Pancreas (tissue), 10 donors: ENCODE results near the gene PARP1. TPM values are rescaled to one million over a fixed set of nuclear protein-coding genes. Genes with fewer than 3 reads are reported as not detected.

Experiments used
- ATAC-seq, 4 donors: fragments of 200-7000 bp; cut with Tn5 transposase; one replicate each; pipeline versions ENCODE4 v1.8.0 to v1.9.1; 2020; ENCODE audit warnings: mild to moderate bottlenecking in 4 of 4, moderate library complexity in 4 of 4
- DNase-seq, 6 donors: peaks; one replicate each; pipeline ENCODE4 v3.0.0-alpha.2; 2020
- FAIRE-seq: peaks from 2 replicates; lab custom pipeline; 2012; peaks lifted over from hg19 to GRCh38; lab: Jason Lieb, UNC
- H3K27ac ChIP-seq, 4 donors: fragments of 200-600 bp; sonication (generic); 1 replicate in 3 of 4; 2 replicates in 1 of 4; pipeline versions ENCODE4 v1.5.0 to v1.8.0; 2020
- H3K27me3 ChIP-seq, 4 donors: fragments of 200-600 bp; one replicate each; pipeline ENCODE4 v1.8.0; 2021
- H3K36me3 ChIP-seq, 3 donors: fragments of 200-600 bp; sonication (generic) in 1 of 3; one replicate each; pipeline versions ENCODE4 v1.5.0 to v1.8.0; 2020 to 2021
- H3K4me1 ChIP-seq, 3 donors: fragments of 200-600 bp; one replicate each; pipeline ENCODE4 v1.8.0; 2021
- H3K4me3 ChIP-seq, 4 donors: fragments of 200-600 bp; sonication (generic) in 2 of 4; one replicate each; pipeline versions ENCODE4 v1.5.0 to v1.8.0; 2020 to 2021
- H3K9me3 ChIP-seq, 4 donors: fragments of 200-600 bp; one replicate each; pipeline ENCODE4 v1.8.0; 2021
- WGBS, 2 donors: extraction: QIAGEN DNeasy Blood & Tissue Kit; methylation state at CpG; one replicate each; pipeline ENCODE4 v1.1.7; 2013; 5-methylcytosine and 5-hydroxymethylcytosine counted together
- intact Hi-C, 3 donors: fragments of 100-400 bp; cut with DNase I; formaldehyde crosslinking; loops; one replicate each; pipeline versions ENCODE4 v1.11.1 to v1.14.2; 2022
- polyA plus RNA-seq, 2 donors: library from polyadenylated mRNA; stranded (reverse); fragments of 200-250 nt; gene quantifications; one replicate each; pipeline ENCODE4 v1.2.3, GENCODE V29; 2013
- total RNA-seq, 6 donors: library from RNA; stranded (reverse); fragmentation: NEBNext Ultra II Directional in 4 of 6; extraction: Animal tissue kit (Norgen Biotek cat#: 25700) in 4 of 6; gene quantifications; one replicate each; pipeline versions ENCODE4 v1.2.1 to v1.2.4, GENCODE V29; 2021 to 2023
- TF ChIP-seq, protein P1 (sequence below), 4 donors: fragments of 200-600 bp; sonication (generic) in 3 of 4; IDR thresholded peaks; one replicate each; pipeline versions ENCODE4 v1.5.0 to v1.8.0; 2021; ENCODE audit warnings: antibody characterized with exemption in 4 of 4
- donor health status: healthy with polysubstance abuse.
- donor health status: DM: no; HTN: no; CAD: no; lungs with moderate emphysema.
- donor health status: DM: no; HTN: no; CAD: no.
- donor health status: control.
- donor health status: control.
- donor health status: Bipolar disorder and iron deficiency.
- donor health status: DM: yes; HTN: yes; CAD: no.
- donor health status: DM: no; HTN: no; CAD: no.
- donor health status: DM: no; HTN: no; CAD: no.
- donor health status: DM: yes; HTN: yes; CAD: no.

PARP1 gene
- total and polyA plus RNA-seq, 8 donors = 16.8 to 69.4 (median 49.6) TPM

DNA sequence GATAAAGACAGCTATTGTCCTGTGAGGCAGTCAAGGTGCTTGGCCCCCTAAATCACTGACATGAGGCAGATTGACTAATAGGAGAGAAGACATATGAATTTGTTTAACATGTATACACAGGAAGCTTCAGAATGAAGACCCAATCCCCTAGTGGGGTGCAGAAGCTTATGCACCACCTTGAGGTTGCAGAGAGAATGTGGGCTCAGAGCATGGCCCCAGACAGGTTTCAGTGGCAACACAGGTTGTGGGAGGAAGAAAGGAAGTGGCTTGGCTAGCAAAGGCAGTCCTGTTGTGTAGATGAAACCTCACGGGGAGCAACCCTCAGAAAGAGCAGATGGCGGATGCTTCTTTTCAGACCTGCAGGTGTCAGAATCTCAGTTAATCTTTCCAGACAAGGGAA lies 37.0 kb upstream of the PARP1 start:
- WGBS, 2 donors = 71 to 80% methylated on average over 2 of the region's 2 CpGs
- intact Hi-C loops = no loop called here
- TF ChIP-seq, protein P1, sequence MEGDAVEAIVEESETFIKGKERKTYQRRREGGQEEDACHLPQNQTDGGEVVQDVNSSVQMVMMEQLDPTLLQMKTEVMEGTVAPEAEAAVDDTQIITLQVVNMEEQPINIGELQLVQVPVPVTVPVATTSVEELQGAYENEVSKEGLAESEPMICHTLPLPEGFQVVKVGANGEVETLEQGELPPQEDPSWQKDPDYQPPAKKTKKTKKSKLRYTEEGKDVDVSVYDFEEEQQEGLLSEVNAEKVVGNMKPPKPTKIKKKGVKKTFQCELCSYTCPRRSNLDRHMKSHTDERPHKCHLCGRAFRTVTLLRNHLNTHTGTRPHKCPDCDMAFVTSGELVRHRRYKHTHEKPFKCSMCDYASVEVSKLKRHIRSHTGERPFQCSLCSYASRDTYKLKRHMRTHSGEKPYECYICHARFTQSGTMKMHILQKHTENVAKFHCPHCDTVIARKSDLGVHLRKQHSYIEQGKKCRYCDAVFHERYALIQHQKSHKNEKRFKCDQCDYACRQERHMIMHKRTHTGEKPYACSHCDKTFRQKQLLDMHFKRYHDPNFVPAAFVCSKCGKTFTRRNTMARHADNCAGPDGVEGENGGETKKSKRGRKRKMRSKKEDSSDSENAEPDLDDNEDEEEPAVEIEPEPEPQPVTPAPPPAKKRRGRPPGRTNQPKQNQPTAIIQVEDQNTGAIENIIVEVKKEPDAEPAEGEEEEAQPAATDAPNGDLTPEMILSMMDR (IDR thresholded peaks at IDR 0.05) = no peak
- ATAC-seq = no peak
- H3K27ac ChIP-seq = no peak overlapping the region
- no peak for DNase-seq
- FAIRE-seq = no peak
- H3K9me3 ChIP-seq = no peaks in the 10 kb centered on the region
- H3K4me3 ChIP-seq = no peak overlapping the region
- no peaks in the 10 kb centered on the region for H3K4me1 ChIP-seq
- no peaks in the 10 kb centered on the region for H3K27me3 ChIP-seq
- H3K36me3 ChIP-seq = no peaks in the 10 kb centered on the region

DNA sequence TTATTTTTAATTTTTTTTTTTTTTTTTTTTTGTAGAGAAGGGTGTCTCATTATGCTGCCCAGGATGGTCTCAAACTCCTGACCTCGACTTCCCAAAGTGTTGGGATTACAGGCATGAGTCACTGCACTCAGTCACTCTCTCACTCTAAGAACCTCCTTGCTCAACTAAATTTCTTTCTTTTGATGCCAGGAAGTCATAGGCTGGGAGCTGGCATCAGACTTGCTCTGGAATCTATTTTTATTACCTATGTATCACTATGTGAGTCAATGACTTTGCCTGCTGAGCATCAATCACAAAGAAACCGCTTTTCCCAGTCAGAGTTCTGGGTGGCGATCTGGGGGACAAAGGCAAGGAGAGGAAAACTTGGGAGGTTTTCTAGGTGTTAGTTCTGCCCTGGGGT lies 35.5 kb upstream of the PARP1 start:
- no peak for FAIRE-seq
- H3K27me3 ChIP-seq = no peaks in the 10 kb centered on the region
- ATAC-seq = no peak
- H3K4me3 ChIP-seq = no peak overlapping the region
- intact Hi-C loops = no loop called here
- no peaks in the 10 kb centered on the region for H3K36me3 ChIP-seq
- no peak for DNase-seq
- H3K9me3 ChIP-seq = no peaks in the 10 kb centered on the region
- H3K4me1 ChIP-seq = no peaks in the 10 kb centered on the region
- WGBS, 2 donors = 75 to 82% methylated on average over 3 of the region's 3 CpGs
- TF ChIP-seq, protein P1 (IDR thresholded peaks at IDR 0.05) = no peak
- H3K27ac ChIP-seq = no peak overlapping the region

GRCh38 chr1:226443033-226443432 lies 35.1 kb upstream of the PARP1 start:
- Histone ChIP-seq H3K4me1 (no peaks in the 10 kb centered on the region), H3K27ac (no peak overlapping the region), H3K4me3 (no peak overlapping the region), H3K36me3 (no peaks in the 10 kb centered on the region), H3K9me3 (no peaks in the 10 kb centered on the region), H3K27me3 (no peaks in the 10 kb centered on the region)
- WGBS, 2 donors = 73 to 80% methylated on average over 6 of the region's 6 CpGs
- intact Hi-C loops = no loop called here
- TF ChIP-seq, protein P1 (IDR thresholded peaks at IDR 0.05) = no peak
- FAIRE-seq (no peak), DNase-seq (no peak), ATAC-seq (no peak)

GRCh38 chr1:226441629-226442028 lies 33.7 kb upstream of the PARP1 start:
- WGBS, 2 donors = 80 to 87% methylated on average over 6 of the region's 6 CpGs
- Histone ChIP-seq H3K4me1 (no peaks in the 10 kb centered on the region), H3K27ac (no peak overlapping the region), H3K36me3 (no peaks in the 10 kb centered on the region), H3K27me3 (no peaks in the 10 kb centered on the region), H3K9me3 (no peaks in the 10 kb centered on the region), H3K4me3 (no peak overlapping the region)
- TF ChIP-seq, protein P1 (IDR thresholded peaks at IDR 0.05) = no peak
- DNase-seq = no peak
- no peak for FAIRE-seq
- intact Hi-C loops = no loop called here
- no peak for ATAC-seq

- ATAC-seq (no peak), DNase-seq (no peak), FAIRE-seq (no peak)
- Histone ChIP-seq H3K4me1 (no peaks in the 10 kb centered on the region), H3K36me3 (no peaks in the 10 kb centered on the region), H3K27ac (no peak overlapping the region), H3K27me3 (no peaks in the 10 kb centered on the region), H3K9me3 (no peaks in the 10 kb centered on the region), H3K4me3 (no peak overlapping the region)
- TF ChIP-seq, protein P1 (IDR thresholded peaks at IDR 0.05) = no peak
- intact Hi-C loops = no loop called here
- 72 to 79% methylated on average over 5 of the region's 5 CpGs for WGBS, 2 donors
Measured at GRCh38 chr1:226440512-226440911, 32.6 kb upstream of the PARP1 start.
